ENCODE measurements around the gene ATG10. TPM values are rescaled to one million over a fixed set of nuclear protein-coding genes. Genes with fewer than 3 reads are reported as not detected.
"Not testable (repeated sequence)": the region's sequence is repeated elsewhere in the genome, so short reads cannot be mapped to it uniquely, and the experiment has no call there.

ATG10 gene
- total RNA-seq, 4 donors from 2014 or later: 8.5 to 15.2 (median 11.6) TPM

GRCh38 chr5:82050955-82051354, 79.1 kb downstream of the ATG10 start:
- no peak overlapping the region for H3K27ac ChIP-seq
- WGBS, 2 donors: 81 to 92% methylated on average over 4 of the region's 4 CpGs
- TF ChIP-seq POLR2A (IDR thresholded peaks at IDR 0.05): no peak
- TF ChIP-seq CTCF (IDR thresholded peaks at IDR 0.05): no peak
- H3K4me1 ChIP-seq: peaks cover 9% of the 10 kb centered on the region in 2 donors
- no peaks in the 10 kb centered on the region for H3K9me3 ChIP-seq
- DNase-seq: no peak
- no peaks in the 10 kb centered on the region for H3K27me3 ChIP-seq
- no peaks in the 10 kb centered on the region for H3K36me3 ChIP-seq
- intact Hi-C loops (cut with DNase I): no loop called here
- no peak overlapping the region for H3K4me3 ChIP-seq (replicated peaks in 1 of 3)

- no peaks in the 10 kb centered on the region for H3K36me3 ChIP-seq
- H3K9me3 ChIP-seq: no peaks in the 10 kb centered on the region
- H3K27ac ChIP-seq: peak overlapping the region in 1 of 3 donors; percentile 13
- H3K4me1 ChIP-seq: peaks cover 9% of the 10 kb centered on the region in 2 donors
- TF ChIP-seq CTCF (IDR thresholded peaks at IDR 0.05): no peak
- no peak for TF ChIP-seq POLR2A (IDR thresholded peaks at IDR 0.05)
- 30 to 39% methylated on average over 3 of the region's 3 CpGs for WGBS, 2 donors
- H3K27me3 ChIP-seq: no peaks in the 10 kb centered on the region
- intact Hi-C loops (cut with DNase I): no loop called here
- no peak overlapping the region for H3K4me3 ChIP-seq (replicated peaks in 1 of 3)
- peak; percentile 60 to 64 for DNase-seq
Observed at GRCh38 chr5:82054004-82054710, 82.3 kb downstream of the ATG10 start.

- no peak for TF ChIP-seq POLR2A (IDR thresholded peaks at IDR 0.05)
- no peak for DNase-seq
- H3K36me3 ChIP-seq: no peaks in the 10 kb centered on the region
- H3K27ac ChIP-seq: no peak overlapping the region
- no peaks in the 10 kb centered on the region for H3K27me3 ChIP-seq
- intact Hi-C loops (cut with DNase I): no loop called here
- H3K9me3 ChIP-seq: no peaks in the 10 kb centered on the region
- H3K4me1 ChIP-seq: peaks cover 9% of the 10 kb centered on the region in 2 donors
- no peak overlapping the region for H3K4me3 ChIP-seq (replicated peaks in 1 of 3)
Observed at GRCh38 chr5:82057051-82057450, 85.2 kb downstream of the ATG10 start.

- Histone ChIP-seq H3K36me3 (no peaks in the 10 kb centered on the region), H3K27ac (no peak overlapping the region), H3K9me3 (no peaks in the 10 kb centered on the region), H3K4me1 (peaks cover 6 to 8% of the 10 kb centered on the region in 2 donors), H3K4me3 (replicated peaks in 1 of 3) (no peak overlapping the region), H3K27me3 (no peaks in the 10 kb centered on the region)
- intact Hi-C loops (cut with DNase I): no loop called here
- no peak for DNase-seq
- 71 to 74% methylated on average over 1 of the region's 1 CpG for WGBS, 2 donors
- TF ChIP-seq POLR2A (IDR thresholded peaks at IDR 0.05) (no peak), CTCF (IDR thresholded peaks at IDR 0.05) (no peak)
Observed at GRCh38 chr5:82058710-82059109, 86.9 kb downstream of the ATG10 start.

- Histone ChIP-seq H3K27ac (no peak overlapping the region), H3K36me3 (no peaks in the 10 kb centered on the region), H3K4me3 (replicated peaks in 1 of 3) (no peak overlapping the region), H3K9me3 (no peaks in the 10 kb centered on the region), H3K27me3 (no peaks in the 10 kb centered on the region), H3K4me1 (no peaks in the 10 kb centered on the region)
- no peak for DNase-seq
- TF ChIP-seq POLR2A (IDR thresholded peaks at IDR 0.05) (no peak), CTCF (IDR thresholded peaks at IDR 0.05) (no peak)
- intact Hi-C loops (cut with DNase I): no loop called here
Observed at GRCh38 chr5:82066791-82067190, 95.0 kb downstream of the ATG10 start.

GRCh38 chr5:82068042-82068441, 96.2 kb downstream of the ATG10 start:
- WGBS, 2 donors: 96% methylated on average over 3 of the region's 3 CpGs

More at GRCh38 chr5:82068042-82068441, 96.2 kb downstream of the ATG10 start:
- H3K27ac ChIP-seq; H3K27me3 ChIP-seq; H3K36me3 ChIP-seq; H3K4me1 ChIP-seq; H3K4me3 ChIP-seq (replicated peaks in 1 of 3); intact Hi-C loops (cut with DNase I); H3K9me3 ChIP-seq; DNase-seq: not testable (repeated sequence)

Data from thyroid gland (tissue), 4 donors.